GM12892 (cell line): ENCODE results near the gene EPHA6.

ENCODE experiments used
- POLR2A ChIP-seq: IDR thresholded peaks from 2 replicates; pipeline ENCODE4 v1.6.1; 2011; ENCODE audit warnings: low read depth, low read length, control low read depth
- TAF1 ChIP-seq: IDR thresholded peaks from 2 replicates; pipeline ENCODE4 v1.6.1; 2011; ENCODE audit warnings: low read depth, mild to moderate bottlenecking, control low read depth, low read length, borderline replicate concordance

DNA sequence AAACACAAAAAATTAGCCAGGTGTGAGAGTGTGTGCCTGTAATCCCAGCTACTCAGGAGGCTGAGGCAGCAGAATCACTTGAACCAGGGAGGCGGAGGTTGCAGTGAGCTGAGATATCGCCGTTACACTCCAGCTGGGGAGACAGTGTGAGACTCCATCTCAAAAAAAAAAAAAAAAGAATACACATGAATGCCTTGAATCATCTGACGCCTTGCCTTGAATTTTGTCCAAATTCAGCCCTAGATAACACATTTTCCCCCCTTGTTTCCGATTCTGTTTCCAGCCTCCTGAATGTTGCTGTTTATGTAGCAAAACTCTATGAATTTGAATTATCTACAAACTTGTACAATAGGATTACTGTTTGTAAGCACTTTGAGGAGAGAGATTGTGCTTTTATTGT, 851.5 kb downstream of the EPHA6 start:
- TF ChIP-seq POLR2A (no peak), TAF1 (no peak)
